Activated CD8-positive, alpha-beta memory T cell treated with anti-CD3 and anti-CD28 coated beads for 24 hours (primary cell): ENCODE results near the gene USP22.

ENCODE experiments used
- DNase-seq: peaks from one replicate; pipeline ENCODE4 v3.0.0-alpha.2; 2020

USP22 gene

GRCh38 chr17:21046216-21046615, 3.4 kb upstream of the USP22 start:
- no peak for DNase-seq

- DNase-seq: no peak
Measured at GRCh38 chr17:21044971-21045370, 2.2 kb upstream of the USP22 start.

GRCh38 chr17:21043296-21044232, 753 bp upstream of the USP22 start:
- peak; percentile 98 for DNase-seq

GRCh38 chr17:21041741-21042457, 912 bp downstream of the USP22 start:
- DNase-seq: peak; percentile 84

- peak; percentile 68 for DNase-seq
Measured at GRCh38 chr17:21039839-21040575, 2.8 kb downstream of the USP22 start.

GRCh38 chr17:21037117-21037803, 5.6 kb downstream of the USP22 start:
- DNase-seq: no peak

GRCh38 chr17:21036361-21036881, 6.4 kb downstream of the USP22 start:
- DNase-seq: no peak

GRCh38 chr17:21035406-21035805, 7.4 kb downstream of the USP22 start:
- no peak for DNase-seq

- DNase-seq: no peak
Measured at GRCh38 chr17:21034340-21035235, 8.2 kb downstream of the USP22 start.

GRCh38 chr17:21033350-21033749, 9.5 kb downstream of the USP22 start:
- DNase-seq: no peak

- no peak for DNase-seq
Measured at GRCh38 chr17:21031756-21032396, 10.9 kb downstream of the USP22 start.

- no peak for DNase-seq
Measured at GRCh38 chr17:21030375-21030774, 12.4 kb downstream of the USP22 start.

GRCh38 chr17:21029515-21029914, 13.3 kb downstream of the USP22 start:
- no peak for DNase-seq

- no peak for DNase-seq
Measured at GRCh38 chr17:21029036-21029435, 13.8 kb downstream of the USP22 start.

GRCh38 chr17:21028192-21028591, 14.6 kb downstream of the USP22 start:
- no peak for DNase-seq

GRCh38 chr17:21027031-21027430, 15.8 kb downstream of the USP22 start:
- no peak for DNase-seq

- no peak for DNase-seq
Measured at GRCh38 chr17:21025451-21025850, 17.4 kb downstream of the USP22 start.

- DNase-seq: no peak
Measured at GRCh38 chr17:21024024-21024423, 18.8 kb downstream of the USP22 start.

- no peak for DNase-seq
Measured at GRCh38 chr17:21021208-21021803, 21.5 kb downstream of the USP22 start.

- no peak for DNase-seq
Measured at GRCh38 chr17:21020622-21021021, 22.2 kb downstream of the USP22 start.
